AG04449 (cell line): Measurements from ENCODE around the gene INPP5E.

ENCODE experiments used
- CTCF ChIA-PET: fragments of 350-600 bp; formaldehyde crosslinking; extraction: SDS; loops from one replicate; lab custom pipeline; 2021; ENCODE audit warnings: antibody characterized with exemption; lab: Yijun Ruan, JAX
- POLR2A ChIA-PET: fragments of 400-600, 350-600 bp; formaldehyde crosslinking; extraction: SDS; loops from one replicate; lab custom pipeline; 2020; ENCODE audit warnings: antibody characterized with exemption, inconsistent platforms; lab: Yijun Ruan, JAX
- DNase-seq: peaks from one replicate; pipeline ENCODE4 v3.0.0-alpha.2; 2010; ENCODE audit warnings: low read depth, low spot score
- H3K4me3 ChIP-seq: 2 replicates; pipeline ENCODE4 v1.5.1; 2011; ENCODE audit warnings: low read depth, mild to moderate bottlenecking, control low read depth, low read length
- TF ChIP-seq, protein P1 (sequence below): IDR thresholded peaks from one replicate; pipeline ENCODE4 v1.5.1; 2011; ENCODE audit warnings: mild to moderate bottlenecking, moderate library complexity, low read length, control low read depth, inconsistent platforms; ENCODE audit not compliant: insufficient read depth; ENCODE audit errors: missing control alignments

Gene INPP5E

DNA sequence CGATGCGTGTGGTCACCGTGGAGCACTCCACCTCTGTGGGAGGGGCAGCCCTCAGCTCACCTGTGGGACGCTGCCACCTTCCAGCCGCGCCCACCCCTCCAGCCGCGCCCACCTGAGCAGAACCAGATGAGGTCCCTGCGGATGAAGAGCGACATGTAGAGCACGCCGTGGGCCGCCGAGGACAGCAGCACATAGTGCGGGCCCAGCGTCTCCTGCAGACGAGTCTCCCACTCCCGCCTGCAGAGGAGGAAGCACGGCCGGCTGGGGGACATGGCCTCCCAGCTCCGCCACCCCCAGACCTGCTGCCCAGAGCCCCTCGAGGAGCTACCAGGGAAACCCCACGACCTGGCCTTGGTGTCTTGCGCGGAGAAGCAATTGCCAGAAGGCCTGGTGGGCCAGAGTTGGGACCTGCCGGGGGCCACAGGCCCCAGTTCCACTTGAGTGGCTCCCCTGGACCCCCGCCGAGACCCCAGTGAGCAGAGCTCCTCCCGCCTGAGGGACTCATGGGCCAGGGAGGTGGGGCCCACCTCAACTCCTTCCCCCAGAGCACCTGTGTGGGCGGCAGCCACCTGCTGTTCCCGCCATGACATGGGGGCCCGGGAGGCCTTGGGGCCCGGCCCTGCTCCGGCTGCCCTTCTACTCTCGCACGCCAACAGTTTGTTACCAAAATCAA lies 6.5 kb downstream of the INPP5E start:
- CTCF ChIA-PET, result interaction anchor here (1.1 to 1.9 kb wide), 4 partner anchors 8 to 22 kb away, joined by 3 to 10 read pairs (median 4); partner anchors contain the start of genes ENTR1 and PMPCA
- no peak overlapping the region for H3K4me3 ChIP-seq
- TF ChIP-seq, protein P1, sequence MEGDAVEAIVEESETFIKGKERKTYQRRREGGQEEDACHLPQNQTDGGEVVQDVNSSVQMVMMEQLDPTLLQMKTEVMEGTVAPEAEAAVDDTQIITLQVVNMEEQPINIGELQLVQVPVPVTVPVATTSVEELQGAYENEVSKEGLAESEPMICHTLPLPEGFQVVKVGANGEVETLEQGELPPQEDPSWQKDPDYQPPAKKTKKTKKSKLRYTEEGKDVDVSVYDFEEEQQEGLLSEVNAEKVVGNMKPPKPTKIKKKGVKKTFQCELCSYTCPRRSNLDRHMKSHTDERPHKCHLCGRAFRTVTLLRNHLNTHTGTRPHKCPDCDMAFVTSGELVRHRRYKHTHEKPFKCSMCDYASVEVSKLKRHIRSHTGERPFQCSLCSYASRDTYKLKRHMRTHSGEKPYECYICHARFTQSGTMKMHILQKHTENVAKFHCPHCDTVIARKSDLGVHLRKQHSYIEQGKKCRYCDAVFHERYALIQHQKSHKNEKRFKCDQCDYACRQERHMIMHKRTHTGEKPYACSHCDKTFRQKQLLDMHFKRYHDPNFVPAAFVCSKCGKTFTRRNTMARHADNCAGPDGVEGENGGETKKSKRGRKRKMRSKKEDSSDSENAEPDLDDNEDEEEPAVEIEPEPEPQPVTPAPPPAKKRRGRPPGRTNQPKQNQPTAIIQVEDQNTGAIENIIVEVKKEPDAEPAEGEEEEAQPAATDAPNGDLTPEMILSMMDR, result no peak
- DNase-seq, result no peak
- POLR2A ChIA-PET, result no interaction called here

DNA sequence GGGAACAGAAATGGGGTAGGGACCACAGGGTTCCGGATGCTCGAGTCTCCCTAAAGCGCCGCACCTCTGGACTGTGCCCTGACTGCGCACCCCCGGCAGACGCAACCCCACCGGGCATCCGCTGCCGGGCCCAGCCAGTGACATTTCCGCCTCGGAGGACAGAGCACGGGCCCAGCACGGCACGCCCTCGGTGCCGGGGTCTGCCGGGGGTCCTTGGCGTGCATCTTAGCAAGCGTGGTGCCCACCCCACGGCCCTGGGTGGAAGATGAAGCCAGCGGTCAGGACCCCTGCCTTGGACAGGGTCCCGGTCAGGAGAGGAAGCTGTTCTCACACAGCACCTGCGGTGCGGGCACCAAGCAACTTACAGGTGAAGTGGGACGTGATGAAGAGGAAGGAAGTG lies 7.1 kb downstream of the INPP5E start:
- ChIA-PET POLR2A (no interaction called here), CTCF (interaction anchor here (1.1 to 1.7 kb wide), 3 partner anchors 9 to 22 kb away, joined by 3 to 4 read pairs (median 3); partner anchors contain the start of genes ENTR1 and PMPCA)
- H3K4me3 ChIP-seq, result no peak overlapping the region
- TF ChIP-seq, protein P1, result no peak
- DNase-seq, result no peak

DNA sequence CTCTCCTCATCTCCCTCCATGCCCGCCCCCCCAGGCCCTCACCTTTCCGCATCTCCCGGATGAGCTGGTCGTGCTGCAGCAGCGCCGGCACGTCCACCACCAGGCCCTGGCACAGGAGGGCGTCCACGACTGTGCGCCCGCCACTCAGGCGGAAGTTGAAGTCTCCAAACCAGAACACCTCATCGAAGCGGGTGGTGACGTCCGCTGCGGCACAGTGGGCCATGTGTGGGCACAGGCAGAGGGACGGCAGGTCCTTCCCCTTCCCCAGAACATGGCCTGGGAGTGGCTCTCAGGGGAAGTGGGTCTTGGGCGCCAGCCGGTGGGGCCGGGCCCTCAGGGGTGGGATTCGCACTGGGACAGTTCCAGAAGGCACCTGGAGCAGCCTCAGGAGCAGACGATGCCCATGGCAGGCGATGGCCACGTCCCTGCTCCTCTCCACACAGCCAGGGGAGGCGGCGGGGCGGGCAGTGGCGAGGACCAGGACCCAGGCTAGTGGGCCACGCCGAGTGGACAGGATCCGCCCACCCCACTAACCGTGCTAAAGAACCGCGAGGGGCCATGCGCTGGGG lies 7.8 kb downstream of the INPP5E start:
- DNase-seq, result no peak
- ChIA-PET POLR2A (no interaction called here), CTCF (interaction anchor here (1.5 to 1.7 kb wide), 2 partner anchors 10 to 13 kb away, joined by 3 read pairs; no protein-coding TSS in a partner anchor)
- TF ChIP-seq, protein P1, result no peak
- no peak overlapping the region for H3K4me3 ChIP-seq

DNA sequence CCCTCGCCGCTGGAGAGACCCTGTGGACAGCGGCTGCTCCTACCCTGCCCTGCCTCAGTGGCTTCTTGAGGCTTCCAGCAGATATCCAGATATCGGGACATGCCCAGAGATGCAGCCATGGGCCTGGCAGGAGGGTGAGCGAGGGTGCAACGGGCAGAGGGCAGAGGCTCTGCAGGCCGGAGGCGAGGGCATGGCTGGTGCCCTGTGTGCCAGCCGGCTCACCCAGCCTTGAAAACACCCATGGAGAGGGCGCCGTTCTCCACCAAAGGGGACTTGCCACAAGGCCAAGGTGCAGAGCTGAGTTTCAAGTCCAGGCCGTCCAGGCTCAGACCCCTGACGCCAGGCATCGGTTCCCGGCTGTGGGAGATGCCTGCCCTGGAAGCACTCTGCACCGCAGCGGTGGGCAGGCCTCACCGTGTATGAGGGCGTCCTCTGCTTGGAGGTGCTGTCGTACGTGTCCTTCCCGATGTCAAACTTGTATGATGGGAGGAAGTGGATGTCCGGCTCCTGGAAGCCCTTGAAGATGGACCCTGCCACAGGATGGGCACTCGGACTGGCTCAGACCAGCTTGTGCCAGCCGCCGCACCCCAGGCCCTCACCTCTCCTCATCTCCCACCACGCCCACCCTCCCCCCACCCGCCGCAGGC lies 8.9 kb downstream of the INPP5E start:
- ChIA-PET POLR2A (no interaction called here), CTCF (interaction anchor here (2.4 kb wide), 1 partner anchor 9 kb away, joined by 7 read pairs; the partner anchor contains the start of gene INPP5E)
- no peak overlapping the region for H3K4me3 ChIP-seq
- TF ChIP-seq, protein P1, result no peak
- no peak for DNase-seq

DNA sequence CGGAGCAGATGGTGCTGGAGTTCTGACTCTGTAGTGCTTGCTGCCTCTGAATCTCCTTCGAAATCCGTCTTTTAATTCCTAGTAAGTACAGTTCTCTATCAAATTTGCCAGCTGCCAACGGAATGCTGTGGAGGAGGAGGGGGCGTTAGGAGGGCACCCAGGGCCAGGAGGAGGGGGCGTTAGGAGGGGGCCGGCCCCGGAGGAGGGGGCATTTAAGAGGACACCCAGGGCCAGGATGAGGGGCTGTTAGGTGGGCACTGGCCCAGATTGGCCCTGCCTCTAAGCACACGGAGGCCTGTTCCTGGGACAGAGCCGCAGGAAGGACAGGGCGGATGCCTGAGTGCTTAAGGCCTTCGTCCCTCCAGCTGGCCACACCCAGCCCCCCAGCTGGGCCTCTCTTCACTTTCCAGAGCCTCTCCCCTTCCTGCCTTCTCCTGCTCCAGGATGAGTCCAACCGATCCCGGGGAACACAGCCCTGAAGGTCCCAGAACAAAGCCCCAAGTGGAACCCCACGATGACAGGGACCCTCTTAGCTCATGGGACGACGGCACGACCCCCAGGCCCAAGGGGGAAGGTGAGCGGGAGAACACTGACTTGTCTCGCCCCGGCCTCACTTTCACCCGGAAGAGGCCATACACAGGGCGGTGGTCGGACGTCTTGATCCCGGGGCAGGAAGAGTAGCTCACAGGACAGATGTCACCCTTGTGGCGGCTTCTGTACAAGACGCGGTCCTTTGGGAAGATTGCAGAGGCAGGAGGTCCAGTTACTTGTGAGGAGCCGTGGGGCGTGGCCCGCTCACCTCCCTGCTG lies 9.8 kb downstream of the INPP5E start:
- POLR2A ChIA-PET, result no interaction called here
- DNase-seq, result no peak
- TF ChIP-seq, protein P1, result no peak
- H3K4me3 ChIP-seq, result no peak overlapping the region
- CTCF ChIA-PET, result interaction anchor here (1.1 to 2.4 kb wide), 2 partner anchors 9 to 10 kb away, joined by 4 to 7 read pairs; partner anchors contain the start of gene INPP5E
